Neural cell (in vitro differentiated cells): ENCODE data around the gene FBRS.

Experiments used
- CTCF ChIP-seq: fragments of 450-650 bp; IDR thresholded peaks from 2 replicates; pipeline ENCODE4 v1.5.1; 2014; ENCODE audit warnings: antibody characterized with exemption, mild to moderate bottlenecking, moderate library complexity; ENCODE audit not compliant: poor library complexity, severe bottlenecking
- EZH2 ChIP-seq: fragments of 200-600, 300-800 bp; shearing (Covaris generic), sonication (generic); IDR thresholded peaks from 2 replicates; pipeline ENCODE4 v1.6.1; 2014; ENCODE audit warnings: antibody characterized with exemption, low read length, borderline replicate concordance, mild to moderate bottlenecking; ENCODE audit not compliant: insufficient read depth, poor library complexity, severe bottlenecking
- POLR2AphosphoS5 ChIP-seq: IDR thresholded peaks from 2 replicates; pipeline ENCODE4 v1.6.1; 2012
- RAD21 ChIP-seq: fragments of 450-650 bp; conservative IDR thresholded peaks from 2 replicates; pipeline ENCODE4 v1.6.1; 2014; ENCODE audit warnings: antibody characterized with exemption, mild to moderate bottlenecking, moderate library complexity
- SMC3 ChIP-seq: fragments of 450-650 bp; conservative IDR thresholded peaks from 2 replicates; pipeline ENCODE4 v1.6.1; 2014; ENCODE audit warnings: antibody characterized with exemption, mild to moderate bottlenecking, moderate library complexity; ENCODE audit not compliant: poor library complexity

GRCh38 chr16:30700491-30700890, 42.3 kb downstream of the FBRS start:
- TF ChIP-seq CTCF: no peak
- no peak for TF ChIP-seq EZH2
- TF ChIP-seq POLR2AphosphoS5: no peak
- no peak for TF ChIP-seq RAD21
- TF ChIP-seq SMC3: no peak
